Ascending aorta (tissue), 2 donors: ENCODE measurements around the gene ABHD15. TPM values are rescaled to one million over a fixed set of nuclear protein-coding genes. Genes with fewer than 3 reads are reported as not detected.
A peak's percentile ranks its signal among the peaks of the same experiment; 100 is the strongest.

Source experiments
- DNase-seq, 2 donors: peaks; one replicate each; pipeline ENCODE4 v3.0.0-alpha.2; 2019; ENCODE audit warnings: low spot score in 2 of 2
- H3K27ac ChIP-seq, 2 donors: fragments of 200-600 bp; sonication (generic); one replicate each; pipeline ENCODE4 v1.5.1; 2016 to 2017; ENCODE audit warnings: mild to moderate bottlenecking in 1 of 2
- H3K27me3 ChIP-seq: fragments of 200-600 bp; sonication (generic); one replicate; pipeline ENCODE4 v1.5.1; 2017
- H3K36me3 ChIP-seq, 2 donors: fragments of 200-600 bp; sonication (generic); one replicate each; pipeline ENCODE4 v1.5.1; 2016
- H3K4me1 ChIP-seq, 2 donors: fragments of 200-600 bp; sonication (generic); one replicate each; pipeline ENCODE4 v1.5.1; 2016 to 2017; ENCODE audit warnings: mild to moderate bottlenecking in 1 of 2
- H3K4me3 ChIP-seq, 2 donors: fragments of 200-600 bp; sonication (generic); one replicate each; pipeline ENCODE4 v1.5.1; 2016 to 2017; ENCODE audit warnings: mild to moderate bottlenecking in 1 of 2
- H3K9me3 ChIP-seq, 2 donors: fragments of 200-600 bp; sonication (generic); one replicate each; pipeline ENCODE4 v1.5.1; 2016
- intact Hi-C: fragments of 100-400 bp; cut with DNase I; formaldehyde crosslinking; loops from one replicate; pipeline ENCODE4 v1.15.1; 2023
- total RNA-seq: library from RNA; depleted of rRNA; stranded (reverse); fragments of >200 nt; gene quantifications from one replicate; pipeline ENCODE4 v1.1.0, GENCODE V29; 2016
- TF ChIP-seq, protein P1 (sequence below), 3 experiments: fragments of 200-600 bp in 2 of 3; fragments of 450-650 bp in 1 of 3; sonication (generic) in 2 of 3; IDR thresholded peaks; one replicate each; pipeline ENCODE4 v1.5.1; 2016 to 2019; ENCODE audit warnings: antibody characterized with exemption in 3 of 3, mild to moderate bottlenecking in 1 of 3, moderate library complexity in 1 of 3

ABHD15 gene
- total RNA-seq, 1 donor from 2014 or later: 11.0 TPM

DNA sequence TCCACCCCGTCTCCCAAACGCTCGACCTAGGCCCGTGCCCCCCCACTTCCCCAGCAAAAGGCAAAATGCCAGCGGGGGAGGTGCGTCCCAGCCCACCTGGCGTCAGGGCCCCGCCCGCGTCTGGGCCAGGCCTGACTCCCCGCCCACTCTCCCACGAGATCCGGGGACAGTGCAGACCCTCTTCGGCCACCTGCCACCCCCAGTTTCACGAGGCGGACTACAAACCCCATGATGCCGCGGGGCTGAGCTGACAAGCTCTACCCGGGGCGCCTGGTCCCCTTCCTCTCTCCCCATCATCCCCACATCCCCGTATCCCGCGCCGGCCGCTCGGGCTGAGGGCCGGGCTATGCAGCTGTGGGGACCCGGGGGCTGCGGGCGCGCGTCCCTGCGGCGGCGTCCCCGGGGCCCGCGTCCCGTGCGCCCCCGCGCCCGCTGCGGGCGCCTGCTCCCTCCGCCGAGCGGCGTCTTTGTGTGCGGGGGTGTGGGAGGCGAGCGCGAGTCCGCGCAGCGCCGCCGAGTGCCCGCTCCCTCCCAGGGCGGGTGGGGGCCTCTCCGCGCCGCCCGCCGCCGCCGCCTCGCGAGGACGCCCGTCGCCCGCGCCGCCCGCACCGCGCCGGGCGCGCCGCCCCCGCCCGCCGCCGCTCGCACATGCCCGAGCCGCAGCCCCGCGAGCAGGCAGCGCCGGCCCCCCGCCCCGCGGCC is 26.2 kb upstream of the ABHD15 start, which contains the start of gene ANKRD13B:
Gene ANKRD13B (plus strand): TSS at position 283 of the 702 bp plus-strand sequence. CDS start 490 bp downstream, outside the sequence.
- H3K4me1 ChIP-seq: peaks cover 34 to 45% of the 10 kb centered on the region in 2 donors
- peak within 1 kb of the TSS; percentile 87 to 95 for H3K27ac ChIP-seq
- intact Hi-C loops: loop anchor here (5.0 kb wide), 1 partner anchor 169 kb away; no protein-coding TSS in a partner anchor
- no peak for DNase-seq
- TF ChIP-seq, protein P1, sequence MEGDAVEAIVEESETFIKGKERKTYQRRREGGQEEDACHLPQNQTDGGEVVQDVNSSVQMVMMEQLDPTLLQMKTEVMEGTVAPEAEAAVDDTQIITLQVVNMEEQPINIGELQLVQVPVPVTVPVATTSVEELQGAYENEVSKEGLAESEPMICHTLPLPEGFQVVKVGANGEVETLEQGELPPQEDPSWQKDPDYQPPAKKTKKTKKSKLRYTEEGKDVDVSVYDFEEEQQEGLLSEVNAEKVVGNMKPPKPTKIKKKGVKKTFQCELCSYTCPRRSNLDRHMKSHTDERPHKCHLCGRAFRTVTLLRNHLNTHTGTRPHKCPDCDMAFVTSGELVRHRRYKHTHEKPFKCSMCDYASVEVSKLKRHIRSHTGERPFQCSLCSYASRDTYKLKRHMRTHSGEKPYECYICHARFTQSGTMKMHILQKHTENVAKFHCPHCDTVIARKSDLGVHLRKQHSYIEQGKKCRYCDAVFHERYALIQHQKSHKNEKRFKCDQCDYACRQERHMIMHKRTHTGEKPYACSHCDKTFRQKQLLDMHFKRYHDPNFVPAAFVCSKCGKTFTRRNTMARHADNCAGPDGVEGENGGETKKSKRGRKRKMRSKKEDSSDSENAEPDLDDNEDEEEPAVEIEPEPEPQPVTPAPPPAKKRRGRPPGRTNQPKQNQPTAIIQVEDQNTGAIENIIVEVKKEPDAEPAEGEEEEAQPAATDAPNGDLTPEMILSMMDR (IDR thresholded peaks at IDR 0.05): no peak
- H3K9me3 ChIP-seq: no peaks in the 10 kb centered on the region
- no peaks in the 10 kb centered on the region for H3K27me3 ChIP-seq
- H3K4me3 ChIP-seq: peak within 1 kb of the TSS; percentile 84 to 88
- no peaks in the 10 kb centered on the region for H3K36me3 ChIP-seq

DNA sequence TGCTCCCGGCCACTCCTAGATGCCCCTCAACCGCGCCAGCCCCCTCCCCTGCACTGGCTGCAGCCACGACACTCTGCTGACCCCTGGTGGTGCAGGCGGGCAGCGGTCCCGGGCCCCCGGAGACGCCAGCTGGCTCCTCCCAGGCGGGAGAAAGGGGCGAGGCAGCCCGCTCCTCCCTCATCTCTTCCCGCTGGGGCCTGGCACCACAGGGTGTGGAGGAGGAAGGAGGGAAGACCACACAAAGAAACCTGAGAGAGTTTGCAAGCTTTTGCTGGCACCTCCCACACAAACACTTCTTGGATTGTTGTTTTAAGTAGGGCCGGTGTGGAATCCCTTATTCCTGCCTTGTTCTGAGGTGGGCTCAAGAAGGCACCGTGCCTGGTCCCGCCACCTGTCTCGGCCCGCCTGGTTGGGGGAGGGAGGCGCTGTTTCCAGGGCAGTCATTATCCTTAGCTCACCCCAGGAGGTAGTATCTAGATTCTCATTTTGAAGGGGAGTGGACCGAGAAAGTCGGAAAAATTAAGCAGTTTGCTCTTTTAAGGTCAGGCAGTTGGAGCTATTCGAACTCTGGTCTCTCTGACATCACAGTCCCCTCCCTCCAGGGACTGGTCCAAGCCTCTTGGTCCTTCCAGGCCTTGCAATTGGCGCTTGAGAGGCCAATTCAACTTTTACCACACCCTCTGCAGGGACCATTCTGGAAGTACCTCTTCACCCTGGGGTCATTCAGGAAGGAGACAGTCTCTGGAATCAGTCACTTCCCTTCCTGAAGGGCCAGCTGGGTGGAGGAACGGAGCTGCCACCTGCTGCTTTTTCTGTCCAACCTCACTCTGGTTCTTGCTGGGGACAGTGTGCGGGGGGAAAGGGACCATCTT is 25.1 kb upstream of the ABHD15 start:
- no peaks in the 10 kb centered on the region for H3K36me3 ChIP-seq
- H3K27me3 ChIP-seq: no peaks in the 10 kb centered on the region
- peak overlapping the region; percentile 84 to 88 for H3K4me3 ChIP-seq
- H3K9me3 ChIP-seq: no peaks in the 10 kb centered on the region
- peak in 1 of 2 donors; percentile 91 for DNase-seq
- H3K4me1 ChIP-seq: peaks cover 36 to 51% of the 10 kb centered on the region in 2 donors
- peak overlapping the region; percentile 87 to 95 for H3K27ac ChIP-seq
- intact Hi-C loops: loop anchor here (1.0 to 5.0 kb wide), 5 partner anchors 12 to 339 kb away; partner anchors contain the start of gene SSH2
- TF ChIP-seq, protein P1 (IDR thresholded peaks at IDR 0.05): peak; percentile 93 to 94 (median 94)

DNA sequence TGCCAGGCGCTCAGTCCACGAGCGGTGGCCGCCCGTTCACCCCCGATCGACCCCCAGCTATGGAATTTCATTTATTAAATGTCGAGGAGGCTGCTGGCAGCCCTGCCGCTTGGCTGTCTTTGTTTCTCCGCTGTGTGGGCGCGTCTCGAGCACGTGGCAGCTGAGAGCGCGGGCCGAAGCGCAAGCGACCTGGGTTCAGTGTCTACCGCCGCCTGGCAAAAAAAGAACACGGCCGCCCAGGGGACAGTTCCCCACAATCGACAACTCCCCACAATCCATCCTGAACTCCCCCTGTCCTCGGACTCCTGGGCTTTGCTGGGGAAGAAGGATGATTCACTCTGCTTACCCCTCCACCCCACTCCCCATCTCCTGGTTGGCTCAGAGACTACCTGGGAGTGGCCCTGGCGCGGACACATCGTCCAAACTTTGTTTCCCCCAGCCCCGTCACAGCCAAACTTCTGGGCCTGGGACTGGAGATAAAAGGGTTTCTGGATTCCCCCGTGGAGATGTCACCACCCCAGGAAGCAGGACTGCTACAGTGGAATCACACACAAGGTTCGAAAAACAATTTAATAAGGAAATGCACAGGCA is 24.4 kb upstream of the ABHD15 start:
- no peaks in the 10 kb centered on the region for H3K9me3 ChIP-seq
- peak overlapping the region; percentile 84 to 88 for H3K4me3 ChIP-seq
- no peaks in the 10 kb centered on the region for H3K36me3 ChIP-seq
- peaks cover 36 to 55% of the 10 kb centered on the region in 2 donors for H3K4me1 ChIP-seq
- intact Hi-C loops: loop anchor here (1.0 to 5.0 kb wide), 5 partner anchors 11 to 340 kb away; partner anchors contain the start of gene SSH2
- TF ChIP-seq, protein P1 (IDR thresholded peaks at IDR 0.05): no peak
- no peak for DNase-seq
- no peaks in the 10 kb centered on the region for H3K27me3 ChIP-seq
- H3K27ac ChIP-seq: peak overlapping the region; percentile 87 to 95

DNA sequence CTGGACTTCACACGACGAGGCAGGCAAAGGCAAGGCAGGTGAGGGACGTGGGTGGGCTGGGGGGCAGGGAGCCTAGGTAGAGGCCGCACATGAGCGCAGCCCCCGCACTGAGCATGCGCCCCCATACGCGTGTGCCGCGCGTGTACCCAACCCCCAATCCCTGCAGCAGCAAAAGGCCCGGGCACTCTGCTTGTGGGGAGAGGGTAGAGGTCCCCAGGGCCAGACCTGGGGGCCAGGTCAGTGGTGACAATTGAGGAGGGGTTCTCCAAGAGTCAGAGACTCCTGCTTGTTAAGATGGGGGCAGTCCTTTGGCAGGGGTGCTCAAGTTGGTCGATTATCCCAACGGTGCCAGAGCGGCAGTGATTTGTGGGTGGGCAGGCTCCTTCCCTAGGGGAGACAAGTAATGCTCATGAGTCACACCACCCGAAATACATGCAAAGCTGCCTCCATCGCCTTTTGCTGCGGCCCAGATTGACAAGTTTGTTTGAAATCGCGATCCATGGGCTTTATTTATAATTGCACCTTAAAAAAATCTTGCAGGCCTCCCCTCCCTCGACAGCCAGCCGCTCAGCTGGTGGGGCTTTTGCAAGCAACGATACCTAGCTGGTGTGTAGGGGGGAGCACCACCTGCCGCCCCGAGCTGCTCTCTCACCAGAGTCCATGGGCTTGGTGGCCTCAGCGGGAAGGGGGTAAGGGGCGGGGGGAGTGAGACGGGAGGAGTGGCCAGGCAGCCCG is 23.7 kb upstream of the ABHD15 start:
- Histone ChIP-seq H3K4me1 (peaks cover 36 to 55% of the 10 kb centered on the region in 2 donors), H3K9me3 (no peaks in the 10 kb centered on the region), H3K27me3 (no peaks in the 10 kb centered on the region), H3K36me3 (no peaks in the 10 kb centered on the region), H3K27ac (peak overlapping the region; percentile 87 to 95), H3K4me3 (peak overlapping the region; percentile 84 to 88)
- TF ChIP-seq, protein P1 (IDR thresholded peaks at IDR 0.05): no peak
- intact Hi-C loops: loop anchor here (1.0 to 5.0 kb wide), 5 partner anchors 10 to 340 kb away; partner anchors contain the start of gene SSH2
- no peak for DNase-seq
